Rectal smooth muscle tissue (tissue), 1 donor: ENCODE measurements around the gene SSTR3.
"Not testable (repeated sequence)": the region's sequence is repeated elsewhere in the genome, so short reads cannot be mapped to it uniquely, and the experiment has no call there.

Source experiments
- H3K27ac ChIP-seq: one replicate; pipeline ENCODE4 v1.7.0; 2013; ENCODE audit warnings: low read depth, low read length, inconsistent platforms
- H3K27me3 ChIP-seq: one replicate; pipeline ENCODE4 v1.7.0; 2013; ENCODE audit warnings: low read length; ENCODE audit not compliant: control insufficient read depth, insufficient read depth
- H3K36me3 ChIP-seq: one replicate; pipeline ENCODE4 v1.7.0; 2013; ENCODE audit warnings: low read length; ENCODE audit not compliant: control insufficient read depth, insufficient read depth
- H3K4me1 ChIP-seq: one replicate; pipeline ENCODE4 v1.7.0; 2013; ENCODE audit warnings: low read length; ENCODE audit not compliant: control insufficient read depth, insufficient read depth
- H3K4me3 ChIP-seq: one replicate; pipeline ENCODE4 v1.7.0; 2013; ENCODE audit warnings: low read length
- H3K9ac ChIP-seq: one replicate; pipeline ENCODE4 v1.7.0; 2013; ENCODE audit warnings: low read length

SSTR3 gene

GRCh38 chr22:37209140-37209845, 3.0 kb downstream of the SSTR3 start:
- H3K27ac ChIP-seq, result no peak overlapping the region
- no peak overlapping the region for H3K4me3 ChIP-seq
- H3K4me1 ChIP-seq, result no peaks in the 10 kb centered on the region
- no peaks in the 10 kb centered on the region for H3K27me3 ChIP-seq
- H3K9ac ChIP-seq, result no peak overlapping the region
- no peaks in the 10 kb centered on the region for H3K36me3 ChIP-seq

- no peak overlapping the region for H3K4me3 ChIP-seq
- H3K36me3 ChIP-seq, result no peaks in the 10 kb centered on the region
- H3K9ac ChIP-seq, result no peak overlapping the region
- H3K27ac ChIP-seq, result no peak overlapping the region
- no peaks in the 10 kb centered on the region for H3K4me1 ChIP-seq
- H3K27me3 ChIP-seq, result no peaks in the 10 kb centered on the region
Observed at GRCh38 chr22:37208401-37209139, 3.7 kb downstream of the SSTR3 start.

GRCh38 chr22:37207981-37208380, 4.3 kb downstream of the SSTR3 start:
- no peaks in the 10 kb centered on the region for H3K27me3 ChIP-seq
- no peak overlapping the region for H3K9ac ChIP-seq
- no peaks in the 10 kb centered on the region for H3K4me1 ChIP-seq

GRCh38 chr22:37206841-37207821, 5.1 kb downstream of the SSTR3 start:
- Histone ChIP-seq H3K9ac (no peak overlapping the region), H3K27ac (no peak overlapping the region), H3K36me3 (no peaks in the 10 kb centered on the region), H3K4me1 (no peaks in the 10 kb centered on the region), H3K27me3 (no peaks in the 10 kb centered on the region), H3K4me3 (no peak overlapping the region)

More at GRCh38 chr22:37207981-37208380, 4.3 kb downstream of the SSTR3 start:
- no peak overlapping the region for H3K27ac ChIP-seq
- H3K4me3 ChIP-seq, result no peak overlapping the region
- no peaks in the 10 kb centered on the region for H3K36me3 ChIP-seq

- H3K9ac ChIP-seq, result no peak overlapping the region
- no peak overlapping the region for H3K27ac ChIP-seq
- no peaks in the 10 kb centered on the region for H3K36me3 ChIP-seq
- H3K4me3 ChIP-seq, result no peak overlapping the region
- no peaks in the 10 kb centered on the region for H3K27me3 ChIP-seq
- H3K4me1 ChIP-seq, result no peaks in the 10 kb centered on the region
Observed at GRCh38 chr22:37206118-37206840, 6.0 kb downstream of the SSTR3 start.

- no peak overlapping the region for H3K27ac ChIP-seq
- H3K36me3 ChIP-seq, result no peaks in the 10 kb centered on the region
- no peak overlapping the region for H3K4me3 ChIP-seq
- no peaks in the 10 kb centered on the region for H3K4me1 ChIP-seq
- no peak overlapping the region for H3K9ac ChIP-seq
- no peaks in the 10 kb centered on the region for H3K27me3 ChIP-seq
Observed at GRCh38 chr22:37205046-37205445, 7.2 kb downstream of the SSTR3 start.

GRCh38 chr22:37204045-37204655, 8.1 kb downstream of the SSTR3 start:
- H3K4me3 ChIP-seq, result no peak overlapping the region

GRCh38 chr22:37203354-37204044, 8.8 kb downstream of the SSTR3 start:
- Histone ChIP-seq H3K36me3 (no peaks in the 10 kb centered on the region), H3K4me1 (peaks cover 4% of the 10 kb centered on the region), H3K27me3 (no peaks in the 10 kb centered on the region), H3K4me3 (no peak overlapping the region), H3K27ac (no peak overlapping the region), H3K9ac (no peak overlapping the region)

More at GRCh38 chr22:37204045-37204655, 8.1 kb downstream of the SSTR3 start:
- no peak overlapping the region for H3K27ac ChIP-seq
- H3K36me3 ChIP-seq, result no peaks in the 10 kb centered on the region
- peaks cover 4% of the 10 kb centered on the region for H3K4me1 ChIP-seq
- no peak overlapping the region for H3K9ac ChIP-seq
- no peaks in the 10 kb centered on the region for H3K27me3 ChIP-seq

- H3K4me3 ChIP-seq, result no peak overlapping the region
- no peak overlapping the region for H3K27ac ChIP-seq
- no peaks in the 10 kb centered on the region for H3K36me3 ChIP-seq
- peaks cover 10% of the 10 kb centered on the region for H3K4me1 ChIP-seq
- H3K9ac ChIP-seq, result no peak overlapping the region
- H3K27me3 ChIP-seq, result no peaks in the 10 kb centered on the region
Observed at GRCh38 chr22:37202716-37203115, 9.6 kb downstream of the SSTR3 start.

- no peak overlapping the region for H3K4me3 ChIP-seq
- H3K36me3 ChIP-seq, result no peaks in the 10 kb centered on the region
- H3K27ac ChIP-seq, result no peak overlapping the region
- no peak overlapping the region for H3K9ac ChIP-seq
- H3K4me1 ChIP-seq, result peaks cover 17% of the 10 kb centered on the region
- H3K27me3 ChIP-seq, result no peaks in the 10 kb centered on the region
Observed at GRCh38 chr22:37202001-37202555, 10.2 kb downstream of the SSTR3 start.

GRCh38 chr22:37201443-37201820, 10.8 kb downstream of the SSTR3 start:
- peaks cover 21% of the 10 kb centered on the region for H3K4me1 ChIP-seq
- H3K4me3 ChIP-seq, H3K27me3 ChIP-seq, H3K36me3 ChIP-seq, H3K27ac ChIP-seq, H3K9ac ChIP-seq: not testable (repeated sequence)
